Keratinocyte (primary cell): ENCODE measurements around the gene MYO1C.

Source experiments
- CTCF ChIP-seq, 3 experiments: IDR thresholded peaks in 1 of 3; conservative IDR thresholded peaks in 1 of 3; optimal IDR thresholded peaks in 1 of 3; 2 replicates in 2 of 3; 3 replicates in 1 of 3; pipeline versions ENCODE3 to v1.5.1; 2011; ENCODE audit warnings: low read length in 3 of 3, mild to moderate bottlenecking in 3 of 3, moderate library complexity in 2 of 3, control low read depth in 1 of 3, inconsistent platforms in 1 of 3; ENCODE audit not compliant: insufficient read depth in 2 of 3; ENCODE audit errors: extremely low read depth in 1 of 3
- EZH2 ChIP-seq: IDR thresholded peaks from one replicate; pipeline ENCODE4 v1.6.1; 2012; ENCODE audit warnings: inconsistent platforms, mild to moderate bottlenecking, low read length, moderate library complexity

GRCh38 chr17:1464186-1464585 is 28.3 kb downstream of the MYO1C start:
- no peak for TF ChIP-seq CTCF (optimal IDR thresholded peaks at IDR 0.05 in 1 of 3, IDR thresholded peaks at IDR 0.05 in 1 of 3, conservative IDR thresholded peaks at IDR 0.05 in 1 of 3; ENCODE audit: extremely low read depth in 1 of 3, insufficient read depth in 2 of 3, low read length in 3 of 3)
- TF ChIP-seq EZH2 = no peak
